ENCODE results near the gene RNU1-4.
"Not testable (repeated sequence)": the region's sequence is repeated elsewhere in the genome, so short reads cannot be mapped to it uniquely, and the experiment has no call there.

RNU1-4 gene

GRCh38 chr1:16740047-16740964, at the start of gene RNU1-4:
TSS of gene RNU1-4 (plus strand) at chr1:16740516.
- DNase-seq = not testable (repeated sequence)

- not testable (repeated sequence) for DNase-seq
Observed at GRCh38 chr1:16690971-16691682, 49.2 kb upstream of the RNU1-4 start.

- DNase-seq = not testable (repeated sequence)
Observed at GRCh38 chr1:16692283-16692682, 48.0 kb upstream of the RNU1-4 start.

GRCh38 chr1:16692717-16693448, 47.4 kb upstream of the RNU1-4 start:
- not testable (repeated sequence) for DNase-seq

- not testable (repeated sequence) for DNase-seq
Observed at GRCh38 chr1:16693449-16694307, 46.6 kb upstream of the RNU1-4 start.

GRCh38 chr1:16694308-16694702, 46.0 kb upstream of the RNU1-4 start:
- not testable (repeated sequence) for DNase-seq

GRCh38 chr1:16696507-16697150, 43.7 kb upstream of the RNU1-4 start:
- not testable (repeated sequence) for DNase-seq

- not testable (repeated sequence) for DNase-seq
Observed at GRCh38 chr1:16697152-16697551, 43.2 kb upstream of the RNU1-4 start.

- DNase-seq = not testable (repeated sequence)
Observed at GRCh38 chr1:16699440-16699839, 40.9 kb upstream of the RNU1-4 start.

- not testable (repeated sequence) for DNase-seq
Observed at GRCh38 chr1:16700138-16700895, 40.0 kb upstream of the RNU1-4 start.

- DNase-seq = not testable (repeated sequence)
Observed at GRCh38 chr1:16701189-16701588, 39.1 kb upstream of the RNU1-4 start.

- DNase-seq = not testable (repeated sequence)
Observed at GRCh38 chr1:16702280-16702679, 38.0 kb upstream of the RNU1-4 start.

GRCh38 chr1:16703141-16703540, 37.2 kb upstream of the RNU1-4 start:
- not testable (repeated sequence) for DNase-seq

GRCh38 chr1:16703602-16704001, 36.7 kb upstream of the RNU1-4 start:
- DNase-seq = not testable (repeated sequence)

GRCh38 chr1:16704076-16704475, 36.2 kb upstream of the RNU1-4 start:
- DNase-seq = not testable (repeated sequence)

GRCh38 chr1:16704502-16705100, 35.7 kb upstream of the RNU1-4 start:
- not testable (repeated sequence) for DNase-seq

GRCh38 chr1:16706302-16706701, 34.0 kb upstream of the RNU1-4 start:
- not testable (repeated sequence) for DNase-seq

GRCh38 chr1:16707130-16708093, 32.9 kb upstream of the RNU1-4 start:
- not testable (repeated sequence) for DNase-seq

- DNase-seq = not testable (repeated sequence)
Observed at GRCh38 chr1:16708704-16709103, 31.6 kb upstream of the RNU1-4 start.

Data from activated naive CD4-positive, alpha-beta T cell (primary cell).